ENCODE measurements around the gene PSD4.

Gene PSD4

GRCh38 chr2:113208396-113208795 is 34.6 kb downstream of the PSD4 start:
- DNase-seq, result no peak
- H3K27ac ChIP-seq, result no peak overlapping the region

DNA sequence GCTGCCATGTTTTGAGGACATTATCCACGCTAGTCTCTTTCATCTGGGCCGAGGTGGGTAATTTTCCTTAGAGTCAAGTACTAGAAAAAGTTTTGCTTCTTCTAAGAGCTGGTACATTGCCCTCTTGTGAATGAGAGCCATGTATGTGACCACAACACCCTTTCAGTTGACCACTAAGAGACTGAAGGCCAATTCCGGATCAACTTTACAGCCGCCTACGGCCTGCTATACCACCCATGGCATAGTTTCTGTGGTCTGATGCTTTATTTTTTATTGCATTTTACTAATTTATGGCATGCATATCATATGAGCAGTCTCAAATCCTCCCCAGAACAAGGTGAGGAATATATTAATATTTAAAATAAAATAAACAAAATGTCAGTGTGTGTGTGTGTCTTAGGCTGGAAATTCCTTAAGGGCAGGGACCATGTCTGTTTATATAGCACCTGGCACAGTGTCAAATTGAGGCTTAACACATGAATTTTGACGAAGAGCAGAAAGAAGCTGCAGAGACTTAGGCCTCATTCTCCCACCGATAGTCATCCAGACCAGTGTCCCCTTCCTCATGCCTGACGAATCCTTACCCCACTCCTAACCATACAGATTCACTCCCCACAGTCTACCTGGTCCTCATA is 35.4 kb downstream of the PSD4 start:
- Histone ChIP-seq H3K4me3 (ENCODE audit: low read depth, low read length) (no peak overlapping the region), H3K27me3 (ENCODE audit: insufficient read depth, low read depth, severe bottlenecking) (no peaks in the 10 kb centered on the region), H3K27ac (no peak overlapping the region), H3K36me3 (no peaks in the 10 kb centered on the region), H3K9me3 (ENCODE audit: severe bottlenecking) (no peaks in the 10 kb centered on the region)
- DNase-seq, result no peak
- TF ChIP-seq, protein P1, sequence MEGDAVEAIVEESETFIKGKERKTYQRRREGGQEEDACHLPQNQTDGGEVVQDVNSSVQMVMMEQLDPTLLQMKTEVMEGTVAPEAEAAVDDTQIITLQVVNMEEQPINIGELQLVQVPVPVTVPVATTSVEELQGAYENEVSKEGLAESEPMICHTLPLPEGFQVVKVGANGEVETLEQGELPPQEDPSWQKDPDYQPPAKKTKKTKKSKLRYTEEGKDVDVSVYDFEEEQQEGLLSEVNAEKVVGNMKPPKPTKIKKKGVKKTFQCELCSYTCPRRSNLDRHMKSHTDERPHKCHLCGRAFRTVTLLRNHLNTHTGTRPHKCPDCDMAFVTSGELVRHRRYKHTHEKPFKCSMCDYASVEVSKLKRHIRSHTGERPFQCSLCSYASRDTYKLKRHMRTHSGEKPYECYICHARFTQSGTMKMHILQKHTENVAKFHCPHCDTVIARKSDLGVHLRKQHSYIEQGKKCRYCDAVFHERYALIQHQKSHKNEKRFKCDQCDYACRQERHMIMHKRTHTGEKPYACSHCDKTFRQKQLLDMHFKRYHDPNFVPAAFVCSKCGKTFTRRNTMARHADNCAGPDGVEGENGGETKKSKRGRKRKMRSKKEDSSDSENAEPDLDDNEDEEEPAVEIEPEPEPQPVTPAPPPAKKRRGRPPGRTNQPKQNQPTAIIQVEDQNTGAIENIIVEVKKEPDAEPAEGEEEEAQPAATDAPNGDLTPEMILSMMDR (IDR thresholded peaks at IDR 0.05; ENCODE audit: low read depth, low read length), result no peak

More at GRCh38 chr2:113208396-113208795, 34.6 kb downstream of the PSD4 start:
- H3K36me3 ChIP-seq, result no peaks in the 10 kb centered on the region
- no peaks in the 10 kb centered on the region for H3K27me3 ChIP-seq (ENCODE audit: insufficient read depth, low read depth, severe bottlenecking)
- H3K9me3 ChIP-seq (ENCODE audit: severe bottlenecking), result no peaks in the 10 kb centered on the region
- no peak overlapping the region for H3K4me3 ChIP-seq (ENCODE audit: low read depth, low read length)
- TF ChIP-seq, protein P1 (IDR thresholded peaks at IDR 0.05; ENCODE audit: low read depth, low read length), result no peak

DNA sequence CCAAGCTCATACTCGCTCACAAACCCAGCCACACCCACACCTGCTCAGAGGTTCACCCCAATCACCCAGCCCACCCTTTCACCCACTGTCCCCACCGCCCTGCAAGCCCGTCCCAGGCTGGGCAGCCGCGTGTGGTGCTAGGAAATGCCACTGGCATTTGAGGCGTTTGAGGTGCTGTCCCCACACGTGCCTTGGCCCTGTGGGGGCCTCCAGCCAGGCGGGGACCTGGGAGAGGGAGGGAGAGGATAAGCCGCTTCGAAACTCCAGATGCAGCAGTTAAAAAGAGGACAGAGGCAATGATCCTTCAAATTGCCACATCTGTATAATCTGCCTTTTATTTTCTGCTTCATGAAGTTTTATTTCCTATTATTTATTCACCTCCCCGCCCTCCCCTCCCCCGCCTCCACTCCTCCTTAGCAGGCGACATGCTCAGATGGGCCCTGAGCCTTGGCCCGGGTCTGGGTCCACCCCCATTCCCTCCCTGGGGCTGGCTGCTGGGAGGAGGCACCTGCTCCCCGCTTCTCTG is 35.9 kb downstream of the PSD4 start:
- TF ChIP-seq, protein P1 (IDR thresholded peaks at IDR 0.05; ENCODE audit: low read depth, low read length), result no peak
- Histone ChIP-seq H3K27ac (no peak overlapping the region), H3K27me3 (ENCODE audit: insufficient read depth, low read depth, severe bottlenecking) (no peaks in the 10 kb centered on the region), H3K9me3 (ENCODE audit: severe bottlenecking) (no peaks in the 10 kb centered on the region), H3K4me3 (ENCODE audit: low read depth, low read length) (no peak overlapping the region), H3K36me3 (no peaks in the 10 kb centered on the region)
- DNase-seq, result no peak

DNA sequence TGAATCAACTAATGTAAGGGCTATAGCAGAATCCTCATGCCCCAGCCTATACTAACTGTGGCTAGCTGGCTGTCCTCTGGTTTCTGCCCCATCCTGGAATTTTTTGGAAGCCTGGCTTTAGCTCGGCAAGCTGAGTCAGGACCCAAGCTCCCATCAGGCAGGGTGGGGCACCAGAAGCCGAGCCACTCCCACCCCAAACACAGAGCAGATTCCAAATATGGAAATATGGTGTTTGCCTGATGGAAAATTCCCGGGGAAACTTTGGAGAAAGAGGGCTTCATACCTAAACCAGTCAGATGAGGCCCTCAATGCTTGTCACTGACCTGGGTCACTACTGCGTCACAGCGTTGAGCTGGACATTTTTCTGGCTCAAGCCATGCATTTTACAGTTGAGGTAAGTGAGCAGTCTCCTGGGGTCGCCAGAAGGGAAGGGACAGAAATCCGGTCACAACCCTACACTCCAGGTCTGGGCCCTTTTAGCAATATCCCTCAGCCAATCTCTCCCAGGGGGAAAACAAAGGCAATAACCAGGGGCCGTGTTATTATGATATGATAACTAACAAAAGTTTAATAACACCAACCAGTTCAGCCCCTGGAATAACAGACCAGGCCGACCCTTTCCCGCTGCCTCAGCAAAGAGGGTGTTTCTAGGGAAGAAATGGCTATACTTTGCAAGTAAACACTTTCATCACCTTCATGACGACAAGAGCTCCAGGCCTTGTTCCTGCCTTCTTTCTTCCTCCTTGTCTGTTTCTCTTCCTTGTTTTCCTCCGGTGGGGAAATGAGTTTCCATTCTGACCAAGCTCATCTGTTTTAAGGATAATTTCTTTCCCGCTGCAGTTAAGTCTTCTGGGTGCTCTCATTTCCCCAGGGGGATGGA is 37.7 kb downstream of the PSD4 start:
- H3K27ac ChIP-seq, result no peak overlapping the region
- no peak for DNase-seq
- no peaks in the 10 kb centered on the region for H3K9me3 ChIP-seq (ENCODE audit: severe bottlenecking)
- H3K27me3 ChIP-seq (ENCODE audit: insufficient read depth, low read depth, severe bottlenecking), result no peaks in the 10 kb centered on the region
- no peak overlapping the region for H3K4me3 ChIP-seq (ENCODE audit: low read depth, low read length)
- H3K36me3 ChIP-seq, result no peaks in the 10 kb centered on the region
- TF ChIP-seq, protein P1 (IDR thresholded peaks at IDR 0.05; ENCODE audit: low read depth, low read length), result no peak

GRCh38 chr2:113212245-113213060 is 38.7 kb downstream of the PSD4 start:
- Histone ChIP-seq H3K36me3 (no peaks in the 10 kb centered on the region), H3K27me3 (ENCODE audit: insufficient read depth, low read depth, severe bottlenecking) (no peaks in the 10 kb centered on the region), H3K27ac (no peak overlapping the region), H3K9me3 (ENCODE audit: severe bottlenecking) (no peaks in the 10 kb centered on the region), H3K4me3 (ENCODE audit: low read depth, low read length) (no peak overlapping the region)
- TF ChIP-seq, protein P1 (IDR thresholded peaks at IDR 0.05; ENCODE audit: low read depth, low read length), result no peak
- no peak for DNase-seq
